IMR-90 (cell line): ENCODE results near the gene ATP6V1A. TPM values are rescaled to one million over a fixed set of nuclear protein-coding genes. Genes with fewer than 3 reads are reported as not detected.

Experiments used
- ATAC-seq: fragments of 200-7000 bp; cut with Tn5 transposase; 2 replicates; pipeline ENCODE4 v1.9.1; 2020; ENCODE audit warnings: low read depth, mild to moderate bottlenecking, moderate library complexity
- BruUV-seq: library from RNA; stranded (reverse); fragments of 400-500 nt; replicated peaks from 2 replicates; lab custom pipeline; 2021; lab: Mats Ljungman, UMichigan
- CTCF ChIA-PET: fragments of 300-600 bp; formaldehyde crosslinking; extraction: SDS; loops from one replicate; lab custom pipeline; 2021; ENCODE audit warnings: antibody characterized with exemption; lab: Yijun Ruan, JAX
- POLR2A ChIA-PET: fragments of 300-600 bp; sonication (Branson Sonifier 250); formaldehyde crosslinking; loops from one replicate; lab custom pipeline; 2022; ENCODE audit warnings: antibody characterized with exemption; ENCODE audit not compliant: unreplicated experiment; lab: Charles Lee
- DNase-seq: peaks from one replicate; pipeline ENCODE4 v3.0.0; 2013
- H2AFZ ChIP-seq: replicated peaks from 2 replicates; pipeline ENCODE3; 2013; ENCODE audit warnings: low read length, mild to moderate bottlenecking; ENCODE audit not compliant: poor library complexity
- H2AK5ac ChIP-seq: 2 replicates; pipeline ENCODE4 v1.6.1; 2013; ENCODE audit warnings: low read depth, low read length, inconsistent platforms
- H2AK9ac ChIP-seq: replicated peaks from 2 replicates; pipeline ENCODE3; 2013; ENCODE audit warnings: mild to moderate bottlenecking, low read depth, low read length, moderate library complexity; ENCODE audit not compliant: poor library complexity
- H2BK120ac ChIP-seq: 2 replicates; pipeline ENCODE4 v1.6.1; 2013; ENCODE audit warnings: low read depth, low read length, inconsistent platforms
- H2BK15ac ChIP-seq: 3 replicates; pipeline ENCODE4 v1.6.1; 2013; ENCODE audit warnings: low read depth, low read length, inconsistent platforms
- H2BK20ac ChIP-seq: 2 replicates; pipeline ENCODE4 v1.6.1; 2013; ENCODE audit warnings: low read depth, mild to moderate bottlenecking, inconsistent platforms, low read length, moderate library complexity
- H2BK5ac ChIP-seq: 2 replicates; pipeline ENCODE4 v1.6.1; 2013; ENCODE audit warnings: mild to moderate bottlenecking, low read depth, low read length, inconsistent platforms; ENCODE audit not compliant: poor library complexity, severe bottlenecking
- H3K14ac ChIP-seq: replicated peaks from 2 replicates; pipeline ENCODE4 v1.6.1; 2013; ENCODE audit warnings: low read depth, low read length, inconsistent platforms
- H3K18ac ChIP-seq: 2 replicates; pipeline ENCODE4 v1.6.1; 2013; ENCODE audit warnings: low read depth, low read length, control low read depth
- H3K23ac ChIP-seq: 2 replicates; pipeline ENCODE4 v1.6.1; 2013; ENCODE audit warnings: low read depth, low read length, inconsistent platforms
- H3K27ac ChIP-seq: 2 replicates; pipeline ENCODE4 v1.5.1; 2013; ENCODE audit warnings: mild to moderate bottlenecking, control low read depth, low read length; ENCODE audit not compliant: insufficient read depth
- H3K27me3 ChIP-seq: 2 replicates; pipeline ENCODE4 v1.6.1; 2013; ENCODE audit warnings: low read length; ENCODE audit not compliant: control insufficient read depth, insufficient read depth
- H3K36me3 ChIP-seq: 2 replicates; pipeline ENCODE4 v1.6.1; 2013; ENCODE audit warnings: low read length, mixed read lengths; ENCODE audit not compliant: control insufficient read depth, insufficient read depth
- H3K4ac ChIP-seq: 2 replicates; pipeline ENCODE4 v1.6.1; 2013; ENCODE audit warnings: low read depth, low read length, inconsistent platforms
- H3K4me1 ChIP-seq: 2 replicates; pipeline ENCODE4 v1.6.1; 2013; ENCODE audit warnings: low read length, mixed read lengths; ENCODE audit not compliant: control insufficient read depth, insufficient read depth
- H3K4me2 ChIP-seq: 2 replicates; pipeline ENCODE4 v1.6.1; 2013; ENCODE audit warnings: low read depth, mild to moderate bottlenecking, control low read depth, low read length, moderate library complexity
- H3K4me3 ChIP-seq: 2 replicates; pipeline ENCODE4 v1.5.1; 2013; ENCODE audit warnings: low read depth, mild to moderate bottlenecking, control low read depth, low read length, moderate library complexity; ENCODE audit not compliant: insufficient read depth
- H3K56ac ChIP-seq: 2 replicates; pipeline ENCODE4 v1.6.1; 2013; ENCODE audit warnings: low read length, inconsistent platforms; ENCODE audit not compliant: insufficient read depth; ENCODE audit errors: extremely low read depth
- H3K79me1 ChIP-seq, 2 experiments: 2 replicates each; pipeline ENCODE4 v1.6.1; 2013; ENCODE audit warnings: low read length in 2 of 2, inconsistent platforms in 1 of 2, low read depth in 1 of 2
- H3K9ac ChIP-seq: 2 replicates; pipeline ENCODE4 v1.6.1; 2013; ENCODE audit warnings: low read depth, low read length, control low read depth
- H3K9me1 ChIP-seq: 2 replicates; pipeline ENCODE4 v1.6.1; 2013; ENCODE audit warnings: low read length, inconsistent platforms; ENCODE audit not compliant: insufficient read depth
- H3K9me3 ChIP-seq: 2 replicates; pipeline ENCODE4 v1.6.1; 2013; ENCODE audit warnings: low read length; ENCODE audit not compliant: control insufficient read depth, insufficient read depth
- H4K20me1 ChIP-seq: 2 replicates; pipeline ENCODE4 v1.6.1; 2013; ENCODE audit warnings: low read length, inconsistent platforms; ENCODE audit not compliant: insufficient read depth
- H4K5ac ChIP-seq: 2 replicates; pipeline ENCODE4 v1.6.1; 2013; ENCODE audit warnings: mild to moderate bottlenecking, low read depth, low read length, control low read depth
- H4K8ac ChIP-seq, 2 experiments: 2 replicates each; pipeline ENCODE4 v1.6.1; 2013; ENCODE audit warnings: low read depth in 2 of 2, low read length in 2 of 2, control low read depth in 1 of 2, inconsistent platforms in 1 of 2
- H4K91ac ChIP-seq: 2 replicates; pipeline ENCODE4 v1.6.1; 2013; ENCODE audit warnings: low read depth, low read length, inconsistent platforms; ENCODE audit not compliant: insufficient read depth
- BHLHE40 ChIP-seq: fragments of 150-350 bp; IDR thresholded peaks from 2 replicates; pipeline ENCODE4 v1.6.1; 2016; ENCODE audit warnings: mild to moderate bottlenecking, low read depth, low read length
- CEBPB ChIP-seq: IDR thresholded peaks from 2 replicates; pipeline ENCODE4 v1.6.1; 2012; ENCODE audit warnings: low read depth, low read length, improper control_type of control experiment
- CHD1 ChIP-seq: IDR thresholded peaks from 2 replicates; pipeline ENCODE4 v1.6.1; 2012; ENCODE audit warnings: low read depth, low read length, improper control_type of control experiment
- FOS ChIP-seq: fragments of 150-350 bp; IDR thresholded peaks from 2 replicates; pipeline ENCODE4 v1.6.1; 2016; ENCODE audit warnings: low read depth, low read length
- MAFK ChIP-seq: IDR thresholded peaks from 2 replicates; pipeline ENCODE4 v1.6.1; 2012; ENCODE audit warnings: low read depth, low read length, improper control_type of control experiment
- MAZ ChIP-seq: IDR thresholded peaks from 2 replicates; pipeline ENCODE4 v1.6.1; 2012; ENCODE audit warnings: low read depth, mild to moderate bottlenecking, low read length, improper control_type of control experiment, moderate library complexity, borderline replicate concordance
- MXI1 ChIP-seq: IDR thresholded peaks from 2 replicates; pipeline ENCODE4 v1.6.1; 2012; ENCODE audit warnings: low read depth, mild to moderate bottlenecking, low read length, moderate library complexity, borderline replicate concordance
- POLR2A ChIP-seq: IDR thresholded peaks from 2 replicates; pipeline ENCODE4 v1.6.1; 2012; ENCODE audit warnings: mild to moderate bottlenecking, low read depth, low read length
- RAD21 ChIP-seq: IDR thresholded peaks from 2 replicates; pipeline ENCODE4 v1.6.1; 2012; ENCODE audit warnings: low read length, improper control_type of control experiment
- RCOR1 ChIP-seq: IDR thresholded peaks from 2 replicates; pipeline ENCODE4 v1.6.1; 2012; ENCODE audit warnings: mild to moderate bottlenecking, low read length, improper control_type of control experiment; ENCODE audit not compliant: insufficient replicate concordance
- SMC3 ChIP-seq: fragments of 150-350 bp; IDR thresholded peaks from 2 replicates; pipeline ENCODE4 v1.6.1; 2016; ENCODE audit warnings: low read depth, mild to moderate bottlenecking, antibody characterized with exemption, low read length, moderate library complexity
- USF2 ChIP-seq: fragments of 150-350 bp; IDR thresholded peaks from 2 replicates; pipeline ENCODE4 v1.6.1; 2017; ENCODE audit warnings: mild to moderate bottlenecking, antibody characterized with exemption, low read length, low read depth
- WGBS, 2 experiments: methylation state at CpG; one replicate each; pipeline versions ENCODE4 v1.1.5 to v1.1.7; 2013; ENCODE audit warnings: missing lambda C conversion rate in 2 of 2; ENCODE audit not compliant: insufficient read length in 1 of 2; ENCODE audit errors: extremely low coverage in 2 of 2; 5-methylcytosine and 5-hydroxymethylcytosine counted together
- dilution Hi-C: fragments of 300-500 bp; cut with HindIII; formaldehyde crosslinking; loops from one replicate; pipeline ENCODE4 v1.14.3; 2018; ENCODE audit warnings: low sequenced_read_pairs; ENCODE audit not compliant: unreplicated experiment
- in situ Hi-C: fragments of 300-500 bp; cut with MboI; formaldehyde crosslinking; loops from 3 replicates; pipeline ENCODE4 v1.14.3; 2019; ENCODE audit warnings: low sequenced_read_pairs, inconsistent platforms, mixed read lengths
- intact Hi-C: fragments of 100-400 bp; cut with micrococcal nuclease; formaldehyde crosslinking; loops from 2 replicates; pipeline ENCODE4 v1.10.0; 2022
- polyA plus RNA-seq, 3 experiments: library from polyadenylated mRNA; depleted of rRNA; stranded (reverse); fragments of >200 nt; gene quantifications; 2 replicates each; pipeline ENCODE4 v1.2.3, GENCODE V29; 2012; ENCODE audit warnings: low replicate concordance in 1 of 3
- total RNA-seq: library from RNA; depleted of rRNA; stranded (reverse); fragments of >200 nt; gene quantifications from 2 replicates; pipeline ENCODE4 v1.2.3, GENCODE V29; 2012
- TF ChIP-seq, protein P1 (sequence below): fragments of 150-350 bp; IDR thresholded peaks from 2 replicates; pipeline ENCODE4 v1.6.1; 2016; ENCODE audit warnings: low read depth, mild to moderate bottlenecking, low read length, moderate library complexity, borderline replicate concordance
- TF ChIP-seq, protein P2 (sequence below): conservative IDR thresholded peaks from 2 replicates; pipeline ENCODE4 v1.5.1; 2012; ENCODE audit warnings: mild to moderate bottlenecking, low read depth, low read length, improper control_type of control experiment

ATP6V1A gene
- total and polyA plus RNA-seq, 2 of the 4 experiments (the other 2 are of a cell fraction), result 15.1 to 98.0 TPM

- Histone ChIP-seq H3K9me3 (no peaks in the 10 kb centered on the region), H3K4me3 (no peak overlapping the region), H2AK5ac (no peak overlapping the region), H3K14ac (no peak overlapping the region), H2AFZ (no peak overlapping the region), H3K9ac (no peak overlapping the region), H2BK20ac (no peak overlapping the region), H4K91ac (no peak overlapping the region), H4K20me1 (peaks cover 4% of the 10 kb centered on the region; the same call in 1 of the 2 replicates), H2BK120ac (no peak overlapping the region), H3K4me2 (no peak overlapping the region), H3K23ac (no peak overlapping the region), H2BK5ac (no peak overlapping the region), H3K56ac (no peak overlapping the region), H2AK9ac (peak overlapping the region; percentile 70), H3K36me3 (peaks cover 15% of the 10 kb centered on the region), H3K9me1 (peaks cover 5% of the 10 kb centered on the region), H3K18ac (no peak overlapping the region), H3K27ac (no peak overlapping the region), H4K8ac (no peak overlapping the region), H2BK15ac (no peak overlapping the region), H3K79me1 (peaks cover 0 to 11% of the 10 kb centered on the region in 2 experiments; a peak in 2 of 4 replicates), H4K5ac (no peak overlapping the region), H3K4me1 (no peaks in the 10 kb centered on the region), H3K27me3 (no peaks in the 10 kb centered on the region), H3K4ac (no peak overlapping the region)
- no TSS peak for BruUV-seq
- DNase-seq (no peak), ATAC-seq (no peak)
- ChIA-PET CTCF (no interaction called here), POLR2A (no interaction called here)
- in situ Hi-C loops (no loop called here), intact Hi-C loops (no loop called here), dilution Hi-C loops (no loop called here)
- TF ChIP-seq MAFK (no peak), CEBPB (no peak), FOS (no peak), CHD1 (no peak), MAZ (no peak), POLR2A (no peak), RCOR1 (no peak), BHLHE40 (no peak), RAD21 (no peak), MXI1 (no peak), SMC3 (no peak), USF2 (no peak)
- TF ChIP-seq, protein P1, sequence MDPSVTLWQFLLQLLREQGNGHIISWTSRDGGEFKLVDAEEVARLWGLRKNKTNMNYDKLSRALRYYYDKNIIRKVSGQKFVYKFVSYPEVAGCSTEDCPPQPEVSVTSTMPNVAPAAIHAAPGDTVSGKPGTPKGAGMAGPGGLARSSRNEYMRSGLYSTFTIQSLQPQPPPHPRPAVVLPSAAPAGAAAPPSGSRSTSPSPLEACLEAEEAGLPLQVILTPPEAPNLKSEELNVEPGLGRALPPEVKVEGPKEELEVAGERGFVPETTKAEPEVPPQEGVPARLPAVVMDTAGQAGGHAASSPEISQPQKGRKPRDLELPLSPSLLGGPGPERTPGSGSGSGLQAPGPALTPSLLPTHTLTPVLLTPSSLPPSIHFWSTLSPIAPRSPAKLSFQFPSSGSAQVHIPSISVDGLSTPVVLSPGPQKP, result no peak
- TF ChIP-seq, protein P2, sequence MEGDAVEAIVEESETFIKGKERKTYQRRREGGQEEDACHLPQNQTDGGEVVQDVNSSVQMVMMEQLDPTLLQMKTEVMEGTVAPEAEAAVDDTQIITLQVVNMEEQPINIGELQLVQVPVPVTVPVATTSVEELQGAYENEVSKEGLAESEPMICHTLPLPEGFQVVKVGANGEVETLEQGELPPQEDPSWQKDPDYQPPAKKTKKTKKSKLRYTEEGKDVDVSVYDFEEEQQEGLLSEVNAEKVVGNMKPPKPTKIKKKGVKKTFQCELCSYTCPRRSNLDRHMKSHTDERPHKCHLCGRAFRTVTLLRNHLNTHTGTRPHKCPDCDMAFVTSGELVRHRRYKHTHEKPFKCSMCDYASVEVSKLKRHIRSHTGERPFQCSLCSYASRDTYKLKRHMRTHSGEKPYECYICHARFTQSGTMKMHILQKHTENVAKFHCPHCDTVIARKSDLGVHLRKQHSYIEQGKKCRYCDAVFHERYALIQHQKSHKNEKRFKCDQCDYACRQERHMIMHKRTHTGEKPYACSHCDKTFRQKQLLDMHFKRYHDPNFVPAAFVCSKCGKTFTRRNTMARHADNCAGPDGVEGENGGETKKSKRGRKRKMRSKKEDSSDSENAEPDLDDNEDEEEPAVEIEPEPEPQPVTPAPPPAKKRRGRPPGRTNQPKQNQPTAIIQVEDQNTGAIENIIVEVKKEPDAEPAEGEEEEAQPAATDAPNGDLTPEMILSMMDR, result no peak
- 100% methylated on average over 2 of the region's 3 CpGs; no CpG with 5 or more reads in 1 of the 2 experiments for WGBS, 2 experiments
These were observed 29.0 kb upstream of the ATP6V1A start for GRCh38 chr3:113717818-113718217.
